DND-41 (cell line): ENCODE data around the gene HSPG2.

Experiments
- ATAC-seq: fragments of 200-7000 bp; cut with Tn5 transposase; 3 replicates; pipeline ENCODE4 v1.9.1; 2021; ENCODE audit warnings: low read depth; ENCODE audit not compliant: insufficient read depth
- DNase-seq: peaks from one replicate; pipeline ENCODE4 v3.0.0-alpha.2; 2020
- H2AFZ ChIP-seq: 2 replicates; pipeline ENCODE4 v1.6.0; 2012; ENCODE audit warnings: low read depth, low read length
- H3K27ac ChIP-seq: 2 replicates; pipeline ENCODE4 v1.5.1; 2012; ENCODE audit warnings: low read length, inconsistent platforms
- H3K27me3 ChIP-seq: fragments of 200-600 bp; sonication (generic); 2 replicates; pipeline ENCODE4 v1.6.0; 2012; ENCODE audit warnings: low read length, mild to moderate bottlenecking, inconsistent platforms; ENCODE audit not compliant: insufficient read depth, poor library complexity
- H3K36me3 ChIP-seq: 2 replicates; pipeline ENCODE4 v1.5.1; 2012; ENCODE audit warnings: low read length, inconsistent platforms; ENCODE audit not compliant: insufficient read depth
- H3K4me1 ChIP-seq: 2 replicates; pipeline ENCODE4 v1.5.1; 2012; ENCODE audit warnings: mild to moderate bottlenecking, low read length; ENCODE audit not compliant: insufficient read depth
- H3K4me2 ChIP-seq: 2 replicates; pipeline ENCODE4 v1.6.0; 2012; ENCODE audit warnings: mild to moderate bottlenecking, moderate library complexity, low read length, inconsistent platforms; ENCODE audit not compliant: insufficient read depth
- H3K4me3 ChIP-seq, 2 experiments: fragments of 200-600 bp in 1 of 2; shearing (Covaris generic) in 1 of 2; 2 replicates each; pipeline ENCODE4 v1.5.1; 2012 to 2016; ENCODE audit warnings: inconsistent platforms in 2 of 2, low read length in 2 of 2, mild to moderate bottlenecking in 2 of 2, low read depth in 1 of 2, moderate library complexity in 1 of 2
- H3K79me2 ChIP-seq: 2 replicates; pipeline ENCODE4 v1.6.0; 2012; ENCODE audit warnings: low read length, inconsistent platforms; ENCODE audit not compliant: insufficient read depth
- H3K9ac ChIP-seq: 2 replicates; pipeline ENCODE4 v1.6.0; 2012; ENCODE audit warnings: low read depth, mild to moderate bottlenecking, inconsistent platforms, low read length, moderate library complexity
- H3K9me3 ChIP-seq: 2 replicates; pipeline ENCODE4 v1.5.1; 2012; ENCODE audit warnings: low read length, moderate library complexity, mild to moderate bottlenecking, inconsistent platforms; ENCODE audit not compliant: insufficient read depth, severe bottlenecking
- H4K20me1 ChIP-seq: 2 replicates; pipeline ENCODE4 v1.6.0; 2012; ENCODE audit warnings: low read length; ENCODE audit not compliant: insufficient read depth
- CTCF ChIP-seq: IDR thresholded peaks from 2 replicates; pipeline ENCODE4 v1.5.1; 2012; ENCODE audit warnings: borderline replicate concordance, low read length, moderate library complexity, mild to moderate bottlenecking; ENCODE audit not compliant: poor library complexity, severe bottlenecking; ENCODE audit errors: extremely low read depth
- EZH2 ChIP-seq: IDR thresholded peaks from 3 replicates; pipeline ENCODE4 v1.6.1; 2012; ENCODE audit warnings: borderline replicate concordance, low read depth, mild to moderate bottlenecking, moderate library complexity, low read length, inconsistent platforms; ENCODE audit not compliant: severe bottlenecking

HSPG2 gene

GRCh38 chr1:21886486-21887215 lies 50.5 kb downstream of the HSPG2 start:
- Histone ChIP-seq H3K9me3 (no peaks in the 10 kb centered on the region), H3K36me3 (no peaks in the 10 kb centered on the region), H3K27me3 (no peaks in the 10 kb centered on the region), H3K4me1 (no peaks in the 10 kb centered on the region), H3K9ac (no peak overlapping the region), H4K20me1 (no peaks in the 10 kb centered on the region), H3K4me2 (no peak overlapping the region), H3K4me3 (no peak overlapping the region), H3K79me2 (no peaks in the 10 kb centered on the region), H3K27ac (no peak overlapping the region), H2AFZ (no peak overlapping the region)
- TF ChIP-seq CTCF (no peak), EZH2 (no peak)
- DNase-seq (no peak), ATAC-seq (no peak)

GRCh38 chr1:21885236-21886037 lies 51.7 kb downstream of the HSPG2 start:
- H3K36me3 ChIP-seq: no peaks in the 10 kb centered on the region
- ATAC-seq (no peak), DNase-seq (no peak)
- H3K79me2 ChIP-seq: no peaks in the 10 kb centered on the region
- no peaks in the 10 kb centered on the region for H3K27me3 ChIP-seq
- H3K4me2 ChIP-seq: no peak overlapping the region
- H3K27ac ChIP-seq: no peak overlapping the region
- no peak for TF ChIP-seq CTCF
- no peak for TF ChIP-seq EZH2
- H3K4me1 ChIP-seq: no peaks in the 10 kb centered on the region
- no peak overlapping the region for H3K9ac ChIP-seq
- no peak overlapping the region for H2AFZ ChIP-seq
- H4K20me1 ChIP-seq: no peaks in the 10 kb centered on the region
- no peaks in the 10 kb centered on the region for H3K9me3 ChIP-seq
- no peak overlapping the region for H3K4me3 ChIP-seq

- no peak overlapping the region for H3K4me3 ChIP-seq
- no peak overlapping the region for H3K9ac ChIP-seq
- H3K27ac ChIP-seq: no peak overlapping the region
- H3K9me3 ChIP-seq: no peaks in the 10 kb centered on the region
- no peaks in the 10 kb centered on the region for H3K27me3 ChIP-seq
- H3K4me2 ChIP-seq: no peak overlapping the region
- no peaks in the 10 kb centered on the region for H4K20me1 ChIP-seq
- H3K4me1 ChIP-seq: no peaks in the 10 kb centered on the region
- H2AFZ ChIP-seq: no peak overlapping the region
- DNase-seq (no peak), ATAC-seq (no peak)
- no peaks in the 10 kb centered on the region for H3K36me3 ChIP-seq
- TF ChIP-seq EZH2 (no peak), CTCF (no peak)
- no peaks in the 10 kb centered on the region for H3K79me2 ChIP-seq
Measured at GRCh38 chr1:21884456-21885235, 52.5 kb downstream of the HSPG2 start.
